ENCODE results near the gene PTPN4. TPM values are rescaled to one million over a fixed set of nuclear protein-coding genes. Genes with fewer than 3 reads are reported as not detected.
A peak's percentile ranks its signal among the peaks of the same experiment; 100 is the strongest.

Gene PTPN4
- total and polyA plus RNA-seq, 2 donors (not counting 1 experiment from before 2014, with no cell fraction given): 5.3 to 22.3 TPM

GRCh38 chr2:119821266-119821665, 61.5 kb downstream of the PTPN4 start:
- Histone ChIP-seq H3K4me3 (replicated peaks in 1 of 4; ENCODE audit: control extremely low read depth in 1 of 4, insufficient read depth in 1 of 4, low read depth in 3 of 4, low read length in 4 of 4) (no peak overlapping the region), H3K9me3 (ENCODE audit: control insufficient read depth, insufficient read depth, low read depth, low read length) (no peaks in the 10 kb centered on the region), H3K27me3 (ENCODE audit: control insufficient read depth, insufficient read depth, low read length) (no peaks in the 10 kb centered on the region), H3K9ac (ENCODE audit: insufficient read depth, low read length) (no peak overlapping the region), H3K79me2 (ENCODE audit: control insufficient read depth, insufficient read depth, low read length) (no peaks in the 10 kb centered on the region), H2AFZ (ENCODE audit: low read length) (no peak overlapping the region), H3K27ac (ENCODE audit: insufficient read depth, low read length) (no peak overlapping the region), H3K4me1 (ENCODE audit: control insufficient read depth, extremely low read depth, insufficient read depth, low read length) (no peaks in the 10 kb centered on the region), H3K36me3 (ENCODE audit: control insufficient read depth, insufficient read depth, low read length) (no peaks in the 10 kb centered on the region), H4K20me1 (ENCODE audit: control insufficient read depth, extremely low read depth, insufficient read depth, low read length) (no peaks in the 10 kb centered on the region), H3K4me2 (ENCODE audit: extremely low read depth, insufficient read depth, low read length) (no peak overlapping the region)
- no peak for DNase-seq (ENCODE audit: low read depth in 2 of 2)
- no peak for TF ChIP-seq CTCF (conservative IDR thresholded peaks at IDR 0.05 in 1 of 2, IDR thresholded peaks at IDR 0.05 in 1 of 2; ENCODE audit: low read depth in 1 of 2, low read length in 2 of 2)
- TF ChIP-seq EZH2 (IDR thresholded peaks at IDR 0.05; ENCODE audit: low read length, missing control alignments): no peak

DNA sequence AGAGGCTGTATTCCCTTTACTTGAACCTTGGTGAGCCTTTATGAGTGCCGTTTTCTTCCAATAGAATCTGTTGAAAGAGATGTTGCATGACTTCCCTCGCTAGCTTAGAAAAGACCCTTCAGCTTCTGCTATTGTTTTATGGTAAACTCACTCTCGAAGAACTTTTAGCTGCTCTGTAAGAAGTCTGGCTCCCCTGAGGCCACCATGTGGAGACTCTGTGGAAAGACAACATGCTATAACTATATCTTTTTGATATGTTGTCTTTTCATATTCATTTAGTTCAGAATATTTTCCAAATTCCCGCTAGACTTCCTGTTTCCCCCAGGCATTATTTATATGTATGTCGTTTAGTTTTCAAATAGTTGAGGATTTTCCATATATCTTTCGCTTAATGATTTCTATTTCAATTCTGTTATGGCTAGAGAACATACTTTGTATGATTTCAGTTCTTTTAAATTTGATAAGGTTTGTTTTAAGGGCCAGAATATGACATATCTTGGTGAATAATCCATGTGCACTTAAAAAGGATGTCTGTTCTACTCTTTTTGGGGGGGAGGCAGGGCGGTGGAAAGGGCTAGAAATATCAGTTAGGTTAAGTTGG, 64.1 kb downstream of the PTPN4 start:
- no peak overlapping the region for H3K4me3 ChIP-seq (replicated peaks in 1 of 4; ENCODE audit: control extremely low read depth in 1 of 4, insufficient read depth in 1 of 4, low read depth in 3 of 4, low read length in 4 of 4)
- DNase-seq (ENCODE audit: low read depth in 2 of 2): peak; percentile 46 to 70
- H3K36me3 ChIP-seq (ENCODE audit: control insufficient read depth, insufficient read depth, low read length): no peaks in the 10 kb centered on the region
- no peak overlapping the region for H3K4me2 ChIP-seq (ENCODE audit: extremely low read depth, insufficient read depth, low read length)
- H3K79me2 ChIP-seq (ENCODE audit: control insufficient read depth, insufficient read depth, low read length): no peaks in the 10 kb centered on the region
- H3K9me3 ChIP-seq (ENCODE audit: control insufficient read depth, insufficient read depth, low read depth, low read length): no peaks in the 10 kb centered on the region
- no peak overlapping the region for H3K9ac ChIP-seq (ENCODE audit: insufficient read depth, low read length)
- H3K27ac ChIP-seq (ENCODE audit: insufficient read depth, low read length): no peak overlapping the region
- H3K4me1 ChIP-seq (ENCODE audit: control insufficient read depth, extremely low read depth, insufficient read depth, low read length): peaks cover 3% of the 10 kb centered on the region
- H2AFZ ChIP-seq (ENCODE audit: low read length): no peak overlapping the region
- H4K20me1 ChIP-seq (ENCODE audit: control insufficient read depth, extremely low read depth, insufficient read depth, low read length): no peaks in the 10 kb centered on the region
- H3K27me3 ChIP-seq (ENCODE audit: control insufficient read depth, insufficient read depth, low read length): no peaks in the 10 kb centered on the region
- peak; percentile 72 to 88 for TF ChIP-seq CTCF (conservative IDR thresholded peaks at IDR 0.05 in 1 of 2, IDR thresholded peaks at IDR 0.05 in 1 of 2; ENCODE audit: low read depth in 1 of 2, low read length in 2 of 2)
- TF ChIP-seq EZH2 (IDR thresholded peaks at IDR 0.05; ENCODE audit: low read length, missing control alignments): no peak

GRCh38 chr2:119826370-119826961, 66.7 kb downstream of the PTPN4 start:
- Histone ChIP-seq H3K4me1 (ENCODE audit: control insufficient read depth, extremely low read depth, insufficient read depth, low read length) (peaks cover 3% of the 10 kb centered on the region), H3K4me3 (replicated peaks in 1 of 4; ENCODE audit: control extremely low read depth in 1 of 4, insufficient read depth in 1 of 4, low read depth in 3 of 4, low read length in 4 of 4) (no peak overlapping the region), H3K27ac (ENCODE audit: insufficient read depth, low read length) (no peak overlapping the region), H4K20me1 (ENCODE audit: control insufficient read depth, extremely low read depth, insufficient read depth, low read length) (no peaks in the 10 kb centered on the region), H3K27me3 (ENCODE audit: control insufficient read depth, insufficient read depth, low read length) (no peaks in the 10 kb centered on the region), H3K9me3 (ENCODE audit: control insufficient read depth, insufficient read depth, low read depth, low read length) (no peaks in the 10 kb centered on the region), H3K36me3 (ENCODE audit: control insufficient read depth, insufficient read depth, low read length) (no peaks in the 10 kb centered on the region), H3K4me2 (ENCODE audit: extremely low read depth, insufficient read depth, low read length) (no peak overlapping the region), H3K9ac (ENCODE audit: insufficient read depth, low read length) (no peak overlapping the region), H2AFZ (ENCODE audit: low read length) (no peak overlapping the region), H3K79me2 (ENCODE audit: control insufficient read depth, insufficient read depth, low read length) (no peaks in the 10 kb centered on the region)
- TF ChIP-seq EZH2 (IDR thresholded peaks at IDR 0.05; ENCODE audit: low read length, missing control alignments) (no peak), CTCF (conservative IDR thresholded peaks at IDR 0.05 in 1 of 2, IDR thresholded peaks at IDR 0.05 in 1 of 2; ENCODE audit: low read depth in 1 of 2, low read length in 2 of 2) (peak; percentile 40 to 58)
- DNase-seq (ENCODE audit: low read depth in 2 of 2): peak in 1 of 2 donors; percentile 36
